Testis (tissue), 3 donors: Measurements from ENCODE around the gene MRGPRD. TPM values are rescaled to one million over a fixed set of nuclear protein-coding genes. Genes with fewer than 3 reads are reported as not detected.

ENCODE experiments used
- DNase-seq: peaks from one replicate; pipeline ENCODE4 v3.0.0-alpha.2; 2019
- H3K27ac ChIP-seq, 2 donors: fragments of 200-600 bp; sonication (generic); one replicate each; pipeline ENCODE4 v1.5.1; 2019
- H3K27me3 ChIP-seq: fragments of 200-600 bp; sonication (generic); one replicate; pipeline ENCODE4 v1.5.1; 2019
- H3K36me3 ChIP-seq: fragments of 200-600 bp; sonication (generic); one replicate; pipeline ENCODE4 v1.5.1; 2017; ENCODE audit warnings: low read depth; ENCODE audit errors: missing control alignments
- H3K4me1 ChIP-seq: fragments of 200-600 bp; sonication (generic); one replicate; pipeline ENCODE4 v1.5.1; 2019
- H3K4me3 ChIP-seq, 2 donors: fragments of 200-600 bp; sonication (generic); one replicate each; pipeline ENCODE4 v1.5.1; 2017 to 2019
- H3K9me3 ChIP-seq: fragments of 200-600 bp; sonication (generic); one replicate; pipeline ENCODE4 v1.5.1; 2017
- POLR2A ChIP-seq: fragments of 450-650 bp; IDR thresholded peaks from one replicate; pipeline ENCODE4 v1.6.1; 2017; ENCODE audit warnings: antibody characterized with exemption, mild to moderate bottlenecking, moderate library complexity
- WGBS, 2 donors: methylation state at CpG; one replicate each; pipeline ENCODE4 v1.1.5; 2018; 5-methylcytosine and 5-hydroxymethylcytosine counted together
- intact Hi-C: fragments of 100-400 bp; cut with DNase I; formaldehyde crosslinking; loops from one replicate; pipeline ENCODE4 v1.15.1; 2023; ENCODE audit warnings: low total_unique reads
- polyA plus RNA-seq: library from polyadenylated mRNA; stranded (reverse); fragments of 350-450 nt; fragmentation: Illumina TruSeq; extraction: RNeasy Lipid Tissue Mini Kit (QIAGEN cat#74804); gene quantifications from one replicate; pipeline ENCODE4 v1.2.3, GENCODE V29; 2014; ENCODE audit warnings: low read depth, low replicate concordance; ENCODE audit not compliant: insufficient read depth
- total RNA-seq, 2 donors: library from RNA; depleted of rRNA; stranded (reverse); fragments of >200 nt; gene quantifications; one replicate each; pipeline ENCODE4 v1.2.3, GENCODE V29; 2016
- TF ChIP-seq, protein P1 (sequence below), 3 experiments: fragments of 450-650 bp in 2 of 3; fragments of 200-600 bp in 1 of 3; sonication (generic) in 1 of 3; IDR thresholded peaks; one replicate each; pipeline ENCODE4 v1.5.1; 2016 to 2019; ENCODE audit warnings: antibody characterized with exemption in 3 of 3, mild to moderate bottlenecking in 2 of 3, moderate library complexity in 1 of 3

MRGPRD gene
- total and polyA plus RNA-seq, 3 donors from 2014 or later: not detected

GRCh38 chr11:68948496-68948895 lies 32.3 kb downstream of the MRGPRD start:
- H3K4me1 ChIP-seq: peaks cover 2% of the 10 kb centered on the region
- H3K27me3 ChIP-seq: no peaks in the 10 kb centered on the region
- WGBS, 2 donors: 67 to 71% methylated on average over 2 of the region's 2 CpGs
- intact Hi-C loops: no loop called here
- no peaks in the 10 kb centered on the region for H3K9me3 ChIP-seq
- no peak overlapping the region for H3K4me3 ChIP-seq
- TF ChIP-seq POLR2A: no peak
- TF ChIP-seq, protein P1, sequence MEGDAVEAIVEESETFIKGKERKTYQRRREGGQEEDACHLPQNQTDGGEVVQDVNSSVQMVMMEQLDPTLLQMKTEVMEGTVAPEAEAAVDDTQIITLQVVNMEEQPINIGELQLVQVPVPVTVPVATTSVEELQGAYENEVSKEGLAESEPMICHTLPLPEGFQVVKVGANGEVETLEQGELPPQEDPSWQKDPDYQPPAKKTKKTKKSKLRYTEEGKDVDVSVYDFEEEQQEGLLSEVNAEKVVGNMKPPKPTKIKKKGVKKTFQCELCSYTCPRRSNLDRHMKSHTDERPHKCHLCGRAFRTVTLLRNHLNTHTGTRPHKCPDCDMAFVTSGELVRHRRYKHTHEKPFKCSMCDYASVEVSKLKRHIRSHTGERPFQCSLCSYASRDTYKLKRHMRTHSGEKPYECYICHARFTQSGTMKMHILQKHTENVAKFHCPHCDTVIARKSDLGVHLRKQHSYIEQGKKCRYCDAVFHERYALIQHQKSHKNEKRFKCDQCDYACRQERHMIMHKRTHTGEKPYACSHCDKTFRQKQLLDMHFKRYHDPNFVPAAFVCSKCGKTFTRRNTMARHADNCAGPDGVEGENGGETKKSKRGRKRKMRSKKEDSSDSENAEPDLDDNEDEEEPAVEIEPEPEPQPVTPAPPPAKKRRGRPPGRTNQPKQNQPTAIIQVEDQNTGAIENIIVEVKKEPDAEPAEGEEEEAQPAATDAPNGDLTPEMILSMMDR (IDR thresholded peaks at IDR 0.05): no peak
- H3K27ac ChIP-seq: no peak overlapping the region
- DNase-seq: no peak
- no peaks in the 10 kb centered on the region for H3K36me3 ChIP-seq

GRCh38 chr11:68947151-68947550 lies 33.6 kb downstream of the MRGPRD start:
- H3K4me3 ChIP-seq: no peak overlapping the region
- intact Hi-C loops: no loop called here
- DNase-seq: no peak
- H3K9me3 ChIP-seq: no peaks in the 10 kb centered on the region
- no peaks in the 10 kb centered on the region for H3K27me3 ChIP-seq
- no peaks in the 10 kb centered on the region for H3K36me3 ChIP-seq
- no peak overlapping the region for H3K27ac ChIP-seq
- peaks cover 11% of the 10 kb centered on the region for H3K4me1 ChIP-seq
- TF ChIP-seq POLR2A: no peak
- TF ChIP-seq, protein P1 (IDR thresholded peaks at IDR 0.05): no peak
- 79 to 80% methylated on average over 11 of the region's 11 CpGs for WGBS, 2 donors

DNA sequence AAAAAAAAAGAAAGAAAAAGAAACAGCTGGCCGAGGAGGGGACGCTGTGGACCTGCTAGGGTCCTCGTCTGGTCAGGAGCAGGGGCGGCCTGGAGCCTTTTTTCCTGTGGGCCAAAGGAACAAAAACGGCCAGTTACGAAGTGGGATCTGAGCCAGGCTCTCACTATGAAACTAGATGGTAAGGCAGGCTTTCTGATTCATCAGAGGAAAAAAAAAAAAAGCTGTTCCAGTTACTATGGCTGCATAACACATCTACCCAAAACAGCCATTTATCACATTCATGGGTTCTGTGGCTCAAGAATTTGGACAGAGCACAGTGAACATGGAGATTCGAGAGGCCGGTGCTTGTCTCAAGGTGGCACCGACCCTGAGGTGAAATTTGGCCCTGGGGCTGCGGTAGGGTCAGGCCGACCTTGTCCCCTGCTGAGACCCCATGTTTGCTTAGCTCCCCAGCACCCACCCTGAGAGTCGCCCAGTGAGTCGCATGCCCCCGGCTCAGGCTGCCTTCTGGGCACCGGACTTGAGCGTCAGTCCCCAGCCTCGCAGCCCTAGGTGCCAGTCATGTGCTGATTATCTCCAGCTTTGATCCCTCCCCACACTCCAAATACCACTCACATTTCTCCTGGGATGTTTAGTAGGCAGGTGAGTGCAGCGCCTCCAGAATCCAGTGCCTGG lies 34.2 kb downstream of the MRGPRD start:
- intact Hi-C loops: no loop called here
- Histone ChIP-seq H3K27me3 (no peaks in the 10 kb centered on the region), H3K27ac (no peak overlapping the region), H3K4me3 (no peak overlapping the region), H3K36me3 (no peaks in the 10 kb centered on the region), H3K9me3 (no peaks in the 10 kb centered on the region), H3K4me1 (peaks cover 15% of the 10 kb centered on the region)
- DNase-seq: no peak
- no peak for TF ChIP-seq POLR2A
- TF ChIP-seq, protein P1 (IDR thresholded peaks at IDR 0.05): no peak
- WGBS, 2 donors: 48 to 60% methylated on average over 15 to 18 of the region's 18 CpGs

- H3K4me3 ChIP-seq: no peak overlapping the region
- WGBS, 2 donors: 49 to 57% methylated on average over 8 to 9 of the region's 9 CpGs
- peak overlapping the region; percentile 76 to 81 for H3K27ac ChIP-seq
- peak; percentile 25 for DNase-seq
- peaks cover 15% of the 10 kb centered on the region for H3K4me1 ChIP-seq
- H3K27me3 ChIP-seq: no peaks in the 10 kb centered on the region
- H3K9me3 ChIP-seq: no peaks in the 10 kb centered on the region
- intact Hi-C loops: no loop called here
- H3K36me3 ChIP-seq: no peaks in the 10 kb centered on the region
- no peak for TF ChIP-seq POLR2A
- TF ChIP-seq, protein P1 (IDR thresholded peaks at IDR 0.05): no peak
These were observed 38.0 kb downstream of the MRGPRD start for GRCh38 chr11:68942751-68943271.
